GM12875 (cell line): Measurements from ENCODE around the gene ANAPC16.

Experiments used
- H3K4me3 ChIP-seq: one replicate; pipeline ENCODE4 v1.5.1; 2011; ENCODE audit warnings: low read depth, low read length, control low read depth
- CTCF ChIP-seq: IDR thresholded peaks from 2 replicates; pipeline ENCODE4 v1.5.1; 2011; ENCODE audit warnings: low read depth, mild to moderate bottlenecking, control low read depth, inconsistent platforms, low read length, moderate library complexity, borderline replicate concordance; ENCODE audit not compliant: insufficient read depth

The ANAPC16 gene

GRCh38 chr10:72173619-72174296, 42.1 kb upstream of the ANAPC16 start:
- TF ChIP-seq CTCF: no peak

GRCh38 chr10:72174297-72174662, 41.5 kb upstream of the ANAPC16 start:
- no peak for TF ChIP-seq CTCF

More at GRCh38 chr10:72173619-72174296, 42.1 kb upstream of the ANAPC16 start:
- no peak overlapping the region for H3K4me3 ChIP-seq

GRCh38 chr10:72175149-72175548, 40.7 kb upstream of the ANAPC16 start:
- H3K4me3 ChIP-seq: no peak overlapping the region
- TF ChIP-seq CTCF: no peak

More at GRCh38 chr10:72174297-72174662, 41.5 kb upstream of the ANAPC16 start:
- H3K4me3 ChIP-seq: no peak overlapping the region

- H3K4me3 ChIP-seq: no peak overlapping the region
- no peak for TF ChIP-seq CTCF
These were observed 39.1 kb upstream of the ANAPC16 start for GRCh38 chr10:72176701-72177100.

GRCh38 chr10:72177454-72177853, 38.4 kb upstream of the ANAPC16 start:
- no peak overlapping the region for H3K4me3 ChIP-seq
- TF ChIP-seq CTCF: no peak

- TF ChIP-seq CTCF: no peak
- no peak overlapping the region for H3K4me3 ChIP-seq
These were observed 31.7 kb upstream of the ANAPC16 start for GRCh38 chr10:72184156-72184555.

- TF ChIP-seq CTCF: no peak
- no peak overlapping the region for H3K4me3 ChIP-seq
These were observed 29.4 kb upstream of the ANAPC16 start for GRCh38 chr10:72186258-72186981.
